OCI-LY7 (cell line): ENCODE results near the gene XRN1.

Experiments used
- EZH2phosphoT487 ChIP-seq: fragments of 200-600 bp; sonication (generic); IDR thresholded peaks from 2 replicates; pipeline ENCODE4 v1.6.1; 2018; ENCODE audit warnings: low read depth, borderline replicate concordance, mild to moderate bottlenecking, mixed run types, antibody characterized with exemption, low read length, moderate library complexity, mixed read lengths
- TF ChIP-seq, protein P1 (sequence below): fragments of 200-600 bp; sonication (generic); conservative IDR thresholded peaks from 2 replicates; pipeline ENCODE4 v1.5.1; 2014; ENCODE audit warnings: mild to moderate bottlenecking, antibody characterized with exemption, low read length, moderate library complexity, mixed read lengths

DNA sequence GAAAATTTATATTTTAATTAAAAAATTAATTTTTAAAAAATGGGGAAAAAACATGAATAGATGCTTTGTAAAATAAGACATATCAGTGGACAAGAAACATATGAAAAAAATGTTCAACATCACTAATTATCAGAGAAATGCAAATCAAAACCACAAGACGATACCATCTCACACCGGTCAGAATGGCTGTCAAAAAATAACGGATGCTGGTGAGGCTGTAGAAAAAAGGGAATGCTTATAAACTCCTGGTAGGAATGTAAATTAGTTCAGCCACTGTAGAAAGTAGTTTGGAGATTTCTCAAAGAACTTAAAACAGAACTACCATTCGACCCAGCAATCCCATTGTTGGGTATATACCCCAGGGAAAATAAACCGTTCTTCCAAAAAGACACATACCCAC lies 93.8 kb downstream of the XRN1 start:
- TF ChIP-seq, protein P1, sequence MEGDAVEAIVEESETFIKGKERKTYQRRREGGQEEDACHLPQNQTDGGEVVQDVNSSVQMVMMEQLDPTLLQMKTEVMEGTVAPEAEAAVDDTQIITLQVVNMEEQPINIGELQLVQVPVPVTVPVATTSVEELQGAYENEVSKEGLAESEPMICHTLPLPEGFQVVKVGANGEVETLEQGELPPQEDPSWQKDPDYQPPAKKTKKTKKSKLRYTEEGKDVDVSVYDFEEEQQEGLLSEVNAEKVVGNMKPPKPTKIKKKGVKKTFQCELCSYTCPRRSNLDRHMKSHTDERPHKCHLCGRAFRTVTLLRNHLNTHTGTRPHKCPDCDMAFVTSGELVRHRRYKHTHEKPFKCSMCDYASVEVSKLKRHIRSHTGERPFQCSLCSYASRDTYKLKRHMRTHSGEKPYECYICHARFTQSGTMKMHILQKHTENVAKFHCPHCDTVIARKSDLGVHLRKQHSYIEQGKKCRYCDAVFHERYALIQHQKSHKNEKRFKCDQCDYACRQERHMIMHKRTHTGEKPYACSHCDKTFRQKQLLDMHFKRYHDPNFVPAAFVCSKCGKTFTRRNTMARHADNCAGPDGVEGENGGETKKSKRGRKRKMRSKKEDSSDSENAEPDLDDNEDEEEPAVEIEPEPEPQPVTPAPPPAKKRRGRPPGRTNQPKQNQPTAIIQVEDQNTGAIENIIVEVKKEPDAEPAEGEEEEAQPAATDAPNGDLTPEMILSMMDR: no peak
- no peak for TF ChIP-seq EZH2phosphoT487
